ENCODE measurements around the gene NFX1. TPM values are rescaled to one million over a fixed set of nuclear protein-coding genes. Genes with fewer than 3 reads are reported as not detected.

Gene NFX1
- total RNA-seq, 4 donors from 2014 or later, result 35.2 to 101 (median 59.6) TPM

DNA sequence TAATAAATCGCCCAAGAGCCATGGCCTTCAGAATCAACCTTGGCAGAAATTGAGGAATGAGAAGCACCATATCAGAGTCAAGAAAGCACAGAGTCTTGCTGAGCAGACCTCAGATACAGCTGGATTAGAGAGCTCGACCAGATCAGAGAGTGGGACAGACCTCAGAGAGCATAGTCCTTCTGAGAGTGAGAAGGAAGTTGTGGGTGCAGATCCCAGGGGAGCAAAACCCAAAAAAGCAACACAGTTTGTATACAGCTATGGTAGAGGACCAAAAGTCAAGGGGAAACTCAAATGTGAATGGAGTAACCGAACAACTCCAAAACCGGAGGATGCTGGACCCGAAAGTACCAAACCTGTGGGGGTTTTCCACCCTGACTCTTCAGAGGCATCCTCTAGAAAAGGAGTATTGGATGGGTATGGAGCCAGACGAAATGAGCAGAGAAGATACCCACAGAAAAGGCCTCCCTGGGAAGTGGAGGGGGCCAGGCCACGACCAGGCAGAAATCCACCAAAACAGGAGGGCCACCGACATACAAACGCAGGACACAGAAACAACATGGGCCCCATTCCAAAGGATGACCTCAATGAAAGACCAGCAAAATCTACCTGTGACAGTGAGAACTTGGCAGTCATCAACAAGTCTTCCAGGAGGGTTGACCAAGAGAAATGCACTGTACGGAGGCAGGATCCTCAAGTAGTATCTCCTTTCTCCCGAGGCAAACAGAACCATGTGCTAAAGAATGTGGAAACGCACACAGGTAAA, 4.5 kb downstream of the NFX1 start:
- peak overlapping the region in 3 of 4 donors; percentile 1 to 59 (median 51) for H3K27ac ChIP-seq
- TF ChIP-seq, protein P1, sequence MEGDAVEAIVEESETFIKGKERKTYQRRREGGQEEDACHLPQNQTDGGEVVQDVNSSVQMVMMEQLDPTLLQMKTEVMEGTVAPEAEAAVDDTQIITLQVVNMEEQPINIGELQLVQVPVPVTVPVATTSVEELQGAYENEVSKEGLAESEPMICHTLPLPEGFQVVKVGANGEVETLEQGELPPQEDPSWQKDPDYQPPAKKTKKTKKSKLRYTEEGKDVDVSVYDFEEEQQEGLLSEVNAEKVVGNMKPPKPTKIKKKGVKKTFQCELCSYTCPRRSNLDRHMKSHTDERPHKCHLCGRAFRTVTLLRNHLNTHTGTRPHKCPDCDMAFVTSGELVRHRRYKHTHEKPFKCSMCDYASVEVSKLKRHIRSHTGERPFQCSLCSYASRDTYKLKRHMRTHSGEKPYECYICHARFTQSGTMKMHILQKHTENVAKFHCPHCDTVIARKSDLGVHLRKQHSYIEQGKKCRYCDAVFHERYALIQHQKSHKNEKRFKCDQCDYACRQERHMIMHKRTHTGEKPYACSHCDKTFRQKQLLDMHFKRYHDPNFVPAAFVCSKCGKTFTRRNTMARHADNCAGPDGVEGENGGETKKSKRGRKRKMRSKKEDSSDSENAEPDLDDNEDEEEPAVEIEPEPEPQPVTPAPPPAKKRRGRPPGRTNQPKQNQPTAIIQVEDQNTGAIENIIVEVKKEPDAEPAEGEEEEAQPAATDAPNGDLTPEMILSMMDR (IDR thresholded peaks at IDR 0.05), result no peak
- no peak for TF ChIP-seq POLR2A (IDR thresholded peaks at IDR 0.05)
- no peak for DNase-seq

DNA sequence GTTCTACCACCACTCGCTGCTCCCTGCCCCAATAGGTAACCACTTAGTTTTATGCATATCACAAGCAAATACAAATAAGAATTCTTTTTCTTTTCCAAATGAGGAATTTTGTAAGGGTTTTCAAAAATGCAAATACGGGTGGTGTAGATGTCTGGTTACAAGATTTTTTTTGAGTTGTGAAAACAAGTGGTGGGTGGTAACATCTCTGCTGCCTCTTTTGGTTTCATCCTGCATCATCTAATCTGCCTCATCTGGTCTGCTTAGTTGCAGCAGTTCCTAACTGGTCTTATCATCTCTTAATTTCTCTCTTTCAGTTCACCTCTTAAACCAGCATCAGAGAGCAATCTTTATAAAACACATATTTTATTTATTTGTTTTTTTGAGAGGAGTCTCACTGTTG, 5.3 kb downstream of the NFX1 start:
- Histone ChIP-seq H3K36me3 (peaks cover 0 to 48% (median 0%) of the 10 kb centered on the region in 3 donors), H3K27ac (peak overlapping the region in 2 of 4 donors; percentile 51 to 71), H3K4me3 (no peak overlapping the region), H3K27me3 (no peaks in the 10 kb centered on the region), H3K9me3 (no peaks in the 10 kb centered on the region), H3K4me1 (peaks cover 0 to 81% (median 31%) of the 10 kb centered on the region in 4 donors)
- TF ChIP-seq, protein P1 (IDR thresholded peaks at IDR 0.05), result no peak
- no peak for TF ChIP-seq POLR2A (IDR thresholded peaks at IDR 0.05)
- no peak for DNase-seq

More for the DNA sequence above, 4.5 kb downstream of the NFX1 start:
- Histone ChIP-seq H3K4me1 (peaks cover 0 to 81% (median 31%) of the 10 kb centered on the region in 4 donors), H3K36me3 (peaks cover 0 to 42% (median 0%) of the 10 kb centered on the region in 3 donors), H3K27me3 (no peaks in the 10 kb centered on the region), H3K9me3 (no peaks in the 10 kb centered on the region), H3K4me3 (no peak overlapping the region)

DNA sequence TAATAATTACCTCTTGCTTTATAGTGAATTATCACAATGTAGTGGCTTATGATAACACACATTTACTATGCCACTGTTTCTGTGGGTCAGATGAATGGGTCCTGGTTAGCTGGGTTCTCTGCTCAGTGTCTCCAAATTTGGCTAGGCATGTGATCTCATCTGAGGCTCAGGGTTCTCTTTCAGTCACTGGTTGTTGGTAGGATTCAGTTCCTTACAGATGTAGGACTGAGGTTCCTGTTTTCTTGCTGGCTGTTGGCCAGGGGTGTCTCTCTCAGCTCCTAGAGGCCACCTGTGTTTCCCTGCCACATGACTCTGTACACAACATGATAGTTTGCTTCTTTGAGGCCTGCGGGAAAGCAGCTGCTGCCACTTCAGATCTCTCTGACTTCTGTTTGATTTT, 7.1 kb downstream of the NFX1 start:
- TF ChIP-seq POLR2A (IDR thresholded peaks at IDR 0.05), result no peak
- TF ChIP-seq, protein P1 (IDR thresholded peaks at IDR 0.05), result no peak
- Histone ChIP-seq H3K4me3 (no peak overlapping the region), H3K4me1 (peaks cover 0 to 67% (median 20%) of the 10 kb centered on the region in 4 donors), H3K27me3 (no peaks in the 10 kb centered on the region), H3K36me3 (peaks cover 0 to 62% (median 0%) of the 10 kb centered on the region in 3 donors), H3K9me3 (no peaks in the 10 kb centered on the region), H3K27ac (peak overlapping the region; percentile 28 to 71 (median 42))
- peak; percentile 56 to 90 (median 84) for DNase-seq

DNA sequence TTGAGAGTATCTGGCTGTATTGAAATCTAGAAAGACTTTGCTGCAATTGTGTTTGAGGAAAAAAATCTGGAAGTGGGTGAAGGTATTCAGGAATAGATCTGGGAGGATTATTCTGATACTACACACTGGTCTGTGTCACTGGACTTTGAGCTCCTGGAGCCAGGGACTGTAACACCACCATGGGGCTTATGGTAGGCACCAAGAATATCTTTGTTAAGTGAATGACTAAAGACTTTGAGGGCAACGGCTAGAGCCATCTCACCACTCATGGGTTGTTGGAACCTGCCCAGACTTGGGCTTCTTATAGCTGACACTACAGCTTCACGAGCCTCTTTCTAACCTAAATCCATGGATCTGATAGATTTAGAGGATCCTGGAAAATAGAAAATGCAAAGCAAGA, 10.2 kb downstream of the NFX1 start:
- Histone ChIP-seq H3K36me3 (peaks cover 0 to 86% (median 3%) of the 10 kb centered on the region in 3 donors), H3K27me3 (no peaks in the 10 kb centered on the region), H3K4me1 (peaks cover 0 to 39% (median 16%) of the 10 kb centered on the region in 4 donors), H3K4me3 (no peak overlapping the region), H3K27ac (no peak overlapping the region), H3K9me3 (no peaks in the 10 kb centered on the region)
- TF ChIP-seq, protein P1 (IDR thresholded peaks at IDR 0.05), result no peak
- no peak for TF ChIP-seq POLR2A (IDR thresholded peaks at IDR 0.05)
- DNase-seq, result peak in 1 of 3 donors; percentile 57

DNA sequence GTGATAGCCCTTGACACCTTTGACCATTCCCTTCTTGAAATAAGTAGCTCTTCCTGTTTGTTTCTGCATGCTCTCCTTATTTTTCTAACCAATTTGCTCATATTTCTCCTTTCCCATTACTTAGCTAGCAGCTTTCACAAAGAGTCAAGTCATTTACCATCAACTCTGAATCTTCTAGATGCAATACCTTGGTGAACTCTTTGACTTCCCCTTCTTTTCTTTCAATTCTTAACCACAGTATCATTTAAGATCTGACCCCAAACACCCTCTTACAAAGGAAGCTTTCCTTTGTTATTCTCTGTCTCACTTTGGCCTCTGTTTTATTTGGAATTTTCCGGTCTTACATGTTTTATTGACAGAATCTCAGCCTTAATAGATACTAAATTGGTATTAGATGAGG, 14.0 kb downstream of the NFX1 start:
- Histone ChIP-seq H3K4me1 (peaks cover 0 to 2% (median 0%) of the 10 kb centered on the region in 4 donors), H3K9me3 (no peaks in the 10 kb centered on the region), H3K27me3 (no peaks in the 10 kb centered on the region), H3K4me3 (no peak overlapping the region), H3K27ac (no peak overlapping the region), H3K36me3 (peaks cover 0 to 97% (median 3%) of the 10 kb centered on the region in 3 donors)
- TF ChIP-seq, protein P1 (IDR thresholded peaks at IDR 0.05), result no peak
- TF ChIP-seq POLR2A (IDR thresholded peaks at IDR 0.05), result no peak
- no peak for DNase-seq
